Erythroblast (primary cell): ENCODE data around the gene FAM217A.

ENCODE experiments used
- GATA1 ChIP-seq: IDR thresholded peaks from 2 replicates; pipeline ENCODE4 v1.6.1; 2011; ENCODE audit warnings: low read depth, mild to moderate bottlenecking, control low read depth, low read length, moderate library complexity
- POLR2A ChIP-seq: IDR thresholded peaks from 2 replicates; pipeline ENCODE4 v1.6.1; 2011; ENCODE audit warnings: mild to moderate bottlenecking, low read length

GRCh38 chr6:4105980-4106536 is 27.1 kb upstream of the FAM217A start:
- no peak for TF ChIP-seq POLR2A
- TF ChIP-seq GATA1, result no peak
